Left lung (tissue), 14 donors: ENCODE results near the gene OR6K6. TPM values are rescaled to one million over a fixed set of nuclear protein-coding genes. Genes with fewer than 3 reads are reported as not detected.

ENCODE experiments used
- ATAC-seq: fragments of 200-7000 bp; cut with Tn5 transposase; one replicate; pipeline ENCODE4 v1.9.1; 2020; ENCODE audit warnings: moderate library complexity
- DNase-seq, 4 donors: peaks; one replicate each; pipeline ENCODE4 v3.0.0-alpha.2; 2013 to 2020
- H3K27ac ChIP-seq, 2 donors: fragments of 200-600 bp; sonication (generic) in 1 of 2; one replicate each; pipeline versions ENCODE4 v1.5.0 to v1.8.0; 2020 to 2021
- H3K27me3 ChIP-seq, 2 donors: fragments of 200-600 bp; sonication (generic) in 1 of 2; one replicate each; pipeline versions ENCODE4 v1.5.0 to v1.8.0; 2020 to 2021
- H3K36me3 ChIP-seq, 2 donors: fragments of 200-600 bp; sonication (generic) in 1 of 2; one replicate each; pipeline versions ENCODE4 v1.5.0 to v1.8.0; 2020 to 2021
- H3K4me1 ChIP-seq, 2 donors: fragments of 200-600 bp; one replicate each; pipeline ENCODE4 v1.8.0; 2021
- H3K4me3 ChIP-seq, 2 donors: fragments of 200-600 bp; sonication (generic) in 1 of 2; one replicate each; pipeline versions ENCODE4 v1.5.0 to v1.8.0; 2020 to 2021; ENCODE audit warnings: mild to moderate bottlenecking in 1 of 2
- H3K9me3 ChIP-seq, 2 donors: fragments of 200-600 bp; sonication (generic) in 1 of 2; one replicate each; pipeline versions ENCODE4 v1.5.0 to v1.8.0; 2020 to 2021
- CTCF ChIP-seq, 2 donors: fragments of 200-600 bp; sonication (generic) in 1 of 2; IDR thresholded peaks; one replicate each; pipeline versions ENCODE4 v1.5.0 to v1.8.0; 2021; ENCODE audit warnings: antibody characterized with exemption in 2 of 2
- intact Hi-C, 2 donors: fragments of 100-400 bp; cut with DNase I; formaldehyde crosslinking; loops; one replicate each; pipeline versions ENCODE4 v1.11.2 to v1.14.2; 2022
- long read RNA-seq, 12 donors: library from polyadenylated mRNA in 2 of 12; unstranded in 2 of 12; transcript quantifications; one replicate each; pipeline ENCODE4 v2.0.0 and lab custom pipeline, GENCODE V29; 2019 to 2026
- polyA plus RNA-seq, 6 donors: library from polyadenylated mRNA; unstranded; fragments of 120-200 nt; gene quantifications; one replicate each; pipeline ENCODE4 v1.2.1, GENCODE V29; 2013; ENCODE audit not compliant: insufficient read length in 6 of 6
- total RNA-seq, 2 donors: library from RNA; stranded (reverse); fragmentation: NEBNext Ultra II Directional; extraction: Animal tissue kit (Norgen Biotek cat#: 25700); gene quantifications; one replicate each; pipeline ENCODE4 v1.2.1, GENCODE V29; 2021
- donor health status: DM: no; HTN: yes; CAD: no.
- donor health status: DM: no; HTN: no; CAD: no.

OR6K6 gene
- total RNA-seq: not detected
- not detected for polyA plus RNA-seq
- long read RNA-seq, donor 1: 0 reads
- long read RNA-seq, donor 2: 0 reads
- long read RNA-seq, donor 3: 0 reads
- long read RNA-seq, donor 4: 0 reads
- long read RNA-seq, donor 5: 0 reads
- long read RNA-seq, donor 6: 0 reads
- long read RNA-seq, donor 7: 0 reads
- long read RNA-seq, donor 8: 0 reads
- long read RNA-seq, donor 9: 0 reads
- long read RNA-seq, donor 10: 0 reads
- long read RNA-seq, donor 11: 0 reads
- long read RNA-seq, donor 12: 0 reads

- intact Hi-C loops: no loop called here
- DNase-seq (no peak), ATAC-seq (no peak)
- Histone ChIP-seq H3K27me3 (no peaks in the 10 kb centered on the region), H3K4me1 (no peaks in the 10 kb centered on the region), H3K27ac (no peak within 1 kb of the TSS), H3K9me3 (no peaks in the 10 kb centered on the region), H3K36me3 (no peaks in the 10 kb centered on the region), H3K4me3 (no peak within 1 kb of the TSS)
- no peak for TF ChIP-seq CTCF (IDR thresholded peaks at IDR 0.05)
Measured at GRCh38 chr1:158754420-158754819, at the start of gene OR6K6. TSS of gene OR6K6 (plus strand) at chr1:158754720. CDS start at chr1:158754888, 168 bp downstream.

GRCh38 chr1:158706096-158706495, 48.4 kb upstream of the OR6K6 start:
- intact Hi-C loops: no loop called here
- Histone ChIP-seq H3K9me3 (no peaks in the 10 kb centered on the region), H3K36me3 (no peaks in the 10 kb centered on the region), H3K4me1 (no peaks in the 10 kb centered on the region), H3K4me3 (no peak overlapping the region), H3K27ac (no peak overlapping the region), H3K27me3 (no peaks in the 10 kb centered on the region)
- DNase-seq: no peak
- ATAC-seq: no peak
- no peak for TF ChIP-seq CTCF (IDR thresholded peaks at IDR 0.05)

GRCh38 chr1:158711098-158711497, 43.4 kb upstream of the OR6K6 start:
- ATAC-seq (no peak), DNase-seq (no peak)
- no peaks in the 10 kb centered on the region for H3K27me3 ChIP-seq
- H3K36me3 ChIP-seq: no peaks in the 10 kb centered on the region
- intact Hi-C loops: no loop called here
- no peak overlapping the region for H3K4me3 ChIP-seq
- no peak overlapping the region for H3K27ac ChIP-seq
- H3K9me3 ChIP-seq: no peaks in the 10 kb centered on the region
- no peak for TF ChIP-seq CTCF (IDR thresholded peaks at IDR 0.05)
- no peaks in the 10 kb centered on the region for H3K4me1 ChIP-seq

- Histone ChIP-seq H3K4me1 (no peaks in the 10 kb centered on the region), H3K9me3 (no peaks in the 10 kb centered on the region), H3K36me3 (no peaks in the 10 kb centered on the region), H3K27me3 (no peaks in the 10 kb centered on the region), H3K4me3 (no peak overlapping the region), H3K27ac (no peak overlapping the region)
- intact Hi-C loops: no loop called here
- no peak for TF ChIP-seq CTCF (IDR thresholded peaks at IDR 0.05)
- DNase-seq (no peak), ATAC-seq (no peak)
Measured at GRCh38 chr1:158714754-158715153, 39.8 kb upstream of the OR6K6 start.

GRCh38 chr1:158716335-158716734, 38.2 kb upstream of the OR6K6 start:
- H3K4me1 ChIP-seq: no peaks in the 10 kb centered on the region
- H3K36me3 ChIP-seq: no peaks in the 10 kb centered on the region
- no peak overlapping the region for H3K27ac ChIP-seq
- H3K4me3 ChIP-seq: no peak overlapping the region
- TF ChIP-seq CTCF (IDR thresholded peaks at IDR 0.05): no peak
- intact Hi-C loops: no loop called here
- DNase-seq (no peak), ATAC-seq (no peak)
- H3K9me3 ChIP-seq: no peaks in the 10 kb centered on the region
- H3K27me3 ChIP-seq: no peaks in the 10 kb centered on the region
